Uterus (tissue), 4 donors: ENCODE data around the gene RAD51D. TPM values are rescaled to one million over a fixed set of nuclear protein-coding genes. Genes with fewer than 3 reads are reported as not detected.
A peak's percentile ranks its signal among the peaks of the same experiment; 100 is the strongest.

ENCODE experiments used
- DNase-seq, 2 donors: peaks; one replicate each; pipeline ENCODE4 v3.0.0-alpha.2; 2019 to 2020
- H3K27ac ChIP-seq, 2 donors: fragments of 200-600 bp; sonication (generic); 1 replicate in 1 of 2; 2 replicates in 1 of 2; pipeline ENCODE4 v1.5.1; 2016 to 2018
- H3K27me3 ChIP-seq, 2 donors: fragments of 200-600 bp; sonication (generic); one replicate each; pipeline ENCODE4 v1.5.1; 2018 to 2019; ENCODE audit warnings: control low read depth in 1 of 2
- H3K36me3 ChIP-seq, 2 donors: fragments of 200-600 bp; sonication (generic); one replicate each; pipeline ENCODE4 v1.5.1; 2019; ENCODE audit warnings: control low read depth in 1 of 2
- H3K4me1 ChIP-seq, 2 donors: fragments of 200-600 bp; sonication (generic); one replicate each; pipeline ENCODE4 v1.5.1; 2018 to 2019; ENCODE audit warnings: control low read depth in 1 of 2
- H3K4me3 ChIP-seq, 2 donors: fragments of 200-600 bp; sonication (generic); 1 replicate in 1 of 2; 2 replicates in 1 of 2; pipeline ENCODE4 v1.5.1; 2018 to 2019; ENCODE audit warnings: mild to moderate bottlenecking in 1 of 2
- H3K9me3 ChIP-seq, 2 donors: fragments of 200-600 bp; sonication (generic); one replicate each; pipeline ENCODE4 v1.5.1; 2019; ENCODE audit warnings: control low read depth in 1 of 2
- CTCF ChIP-seq, 4 experiments: fragments of 200-600 bp in 2 of 4; fragments of 450-650 bp in 2 of 4; sonication (generic) in 2 of 4; IDR thresholded peaks; one replicate each; pipeline ENCODE4 v1.5.1; 2016 to 2019; ENCODE audit warnings: antibody characterized with exemption in 4 of 4, mild to moderate bottlenecking in 2 of 4, moderate library complexity in 1 of 4
- POLR2A ChIP-seq, 2 donors: fragments of 450-650 bp; IDR thresholded peaks; one replicate each; pipeline ENCODE4 v1.6.1; 2016; ENCODE audit warnings: antibody characterized with exemption in 2 of 2, mild to moderate bottlenecking in 1 of 2, moderate library complexity in 1 of 2
- intact Hi-C: fragments of 100-400 bp; cut with DNase I; formaldehyde crosslinking; loops from one replicate; pipeline ENCODE4 v1.15.1; 2023; ENCODE audit warnings: low total_unique reads
- total RNA-seq, 4 donors: library from RNA; depleted of rRNA in 3 of 4; stranded (reverse); fragments of >200 nt in 3 of 4; gene quantifications; one replicate each; pipeline versions ENCODE4 v1.1.0 to v1.2.4, GENCODE V29; 2014 to 2023
- donor health status: DM: yes; HTN: yes; CAD: no.

Gene RAD51D
- total RNA-seq, 4 donors from 2014 or later = 0.29 to 17.4 (median 7.6) TPM

GRCh38 chr17:35089586-35090296 is 29.9 kb downstream of the RAD51D start:
- intact Hi-C loops = no loop called here
- peak overlapping the region; percentile 86 to 88 for H3K27ac ChIP-seq
- no peaks in the 10 kb centered on the region for H3K9me3 ChIP-seq
- TF ChIP-seq CTCF (IDR thresholded peaks at IDR 0.05) = peak in 1 of 4 experiments; percentile 1
- no peak for TF ChIP-seq POLR2A (IDR thresholded peaks at IDR 0.05)
- no peaks in the 10 kb centered on the region for H3K36me3 ChIP-seq
- peak overlapping the region; percentile 81 to 97 for H3K4me3 ChIP-seq
- DNase-seq = peak in 1 of 2 donors; percentile 18
- H3K4me1 ChIP-seq = peaks cover 0 to 5% of the 10 kb centered on the region in 2 donors
- H3K27me3 ChIP-seq = no peaks in the 10 kb centered on the region

GRCh38 chr17:35088881-35089585 is 30.6 kb downstream of the RAD51D start:
- peak overlapping the region; percentile 86 to 88 for H3K27ac ChIP-seq
- peaks cover 0 to 5% of the 10 kb centered on the region in 2 donors for H3K4me1 ChIP-seq
- intact Hi-C loops = no loop called here
- no peaks in the 10 kb centered on the region for H3K9me3 ChIP-seq
- no peaks in the 10 kb centered on the region for H3K36me3 ChIP-seq
- TF ChIP-seq POLR2A (IDR thresholded peaks at IDR 0.05) = peak in 1 of 2 donors; percentile 33
- TF ChIP-seq CTCF (IDR thresholded peaks at IDR 0.05) = peak; percentile 63 to 94 (median 93)
- peak overlapping the region; percentile 81 to 97 for H3K4me3 ChIP-seq
- no peaks in the 10 kb centered on the region for H3K27me3 ChIP-seq
- peak; percentile 81 to 89 for DNase-seq

GRCh38 chr17:35088356-35088880 is 31.2 kb downstream of the RAD51D start:
- H3K27ac ChIP-seq = peak overlapping the region; percentile 86 to 88
- TF ChIP-seq CTCF (IDR thresholded peaks at IDR 0.05) = no peak
- H3K36me3 ChIP-seq = no peaks in the 10 kb centered on the region
- DNase-seq = peak; percentile 35 to 42
- no peaks in the 10 kb centered on the region for H3K27me3 ChIP-seq
- H3K4me1 ChIP-seq = peaks cover 0 to 5% of the 10 kb centered on the region in 2 donors
- peak overlapping the region; percentile 81 to 97 for H3K4me3 ChIP-seq
- intact Hi-C loops = no loop called here
- H3K9me3 ChIP-seq = no peaks in the 10 kb centered on the region

GRCh38 chr17:35087731-35088355 is 31.8 kb downstream of the RAD51D start:
- H3K4me3 ChIP-seq = peak overlapping the region; percentile 81 to 97
- no peak for TF ChIP-seq CTCF (IDR thresholded peaks at IDR 0.05)
- TF ChIP-seq POLR2A (IDR thresholded peaks at IDR 0.05) = no peak
- intact Hi-C loops = no loop called here
- H3K36me3 ChIP-seq = no peaks in the 10 kb centered on the region
- H3K4me1 ChIP-seq = peaks cover 0 to 5% of the 10 kb centered on the region in 2 donors
- no peak for DNase-seq
- H3K27me3 ChIP-seq = no peaks in the 10 kb centered on the region
- H3K27ac ChIP-seq = peak overlapping the region; percentile 86 to 88
- H3K9me3 ChIP-seq = no peaks in the 10 kb centered on the region
